HG03045 (cell line): ENCODE data around the gene SPATA25.
"Not testable (repeated sequence)": the region's sequence is repeated elsewhere in the genome, so short reads cannot be mapped to it uniquely, and the experiment has no call there.

ENCODE experiments used
- ATAC-seq: cut with Tn5 transposase; IDR thresholded peaks from one replicate; pipeline ENCODE4 v1.9.1; 2021; ENCODE audit warnings: mild to moderate bottlenecking, moderate library complexity; ENCODE audit not compliant: unreplicated experiment

SPATA25 gene

GRCh38 chr20:45917790-45918141, 30.3 kb upstream of the SPATA25 start:
- ATAC-seq = no peak

GRCh38 chr20:45913116-45913515, 25.7 kb upstream of the SPATA25 start:
- no peak for ATAC-seq

GRCh38 chr20:45912344-45912682, 24.9 kb upstream of the SPATA25 start:
- ATAC-seq = no peak

GRCh38 chr20:45911486-45912343, 24.3 kb upstream of the SPATA25 start, which contains the start of gene PLTP:
TSS of gene PLTP (minus strand) at chr20:45912155. CDS start at chr20:45911452, 703 bp downstream.
- ATAC-seq = no peak

GRCh38 chr20:45910670-45911485, 23.5 kb upstream of the SPATA25 start:
- peak; percentile 86 for ATAC-seq

GRCh38 chr20:45909817-45910669, 22.6 kb upstream of the SPATA25 start:
- ATAC-seq = no peak

- ATAC-seq = no peak
Measured at GRCh38 chr20:45909336-45909808, 21.9 kb upstream of the SPATA25 start.

- ATAC-seq = no peak
Measured at GRCh38 chr20:45908084-45908483, 20.7 kb upstream of the SPATA25 start.

- ATAC-seq = no peak
Measured at GRCh38 chr20:45907219-45907948, 20.0 kb upstream of the SPATA25 start.

- no peak for ATAC-seq
Measured at GRCh38 chr20:45905505-45906079, 18.2 kb upstream of the SPATA25 start.

GRCh38 chr20:45904583-45905504, 17.4 kb upstream of the SPATA25 start:
- no peak for ATAC-seq

GRCh38 chr20:45902199-45902701, 14.8 kb upstream of the SPATA25 start:
- no peak for ATAC-seq

GRCh38 chr20:45901332-45901731, 13.9 kb upstream of the SPATA25 start:
- not testable (repeated sequence) for ATAC-seq

- no peak for ATAC-seq
Measured at GRCh38 chr20:45899046-45899835, 11.8 kb upstream of the SPATA25 start.

GRCh38 chr20:45898285-45898684, 10.9 kb upstream of the SPATA25 start:
- no peak for ATAC-seq

- ATAC-seq = no peak
Measured at GRCh38 chr20:45897692-45898091, 10.3 kb upstream of the SPATA25 start.

GRCh38 chr20:45897289-45897688, 9.9 kb upstream of the SPATA25 start:
- no peak for ATAC-seq

GRCh38 chr20:45896641-45897161, 9.3 kb upstream of the SPATA25 start:
- no peak for ATAC-seq
